WTC11 (cell line): ENCODE measurements around the gene UGT1A9. TPM values are rescaled to one million over a fixed set of nuclear protein-coding genes. Genes with fewer than 3 reads are reported as not detected.

ENCODE experiments used
- ATAC-seq: fragments of 200-7000 bp; cut with Tn5 transposase; 2 replicates; pipeline ENCODE4 v1.10.0; 2021; ENCODE audit warnings: mild to moderate bottlenecking, moderate library complexity
- CTCF ChIA-PET: fragments of 300-600 bp; sonication (Branson Sonifier 250); formaldehyde crosslinking; loops from one replicate; lab custom pipeline; 2021; ENCODE audit warnings: antibody characterized with exemption; lab: Charles Lee
- POLR2A ChIA-PET: fragments of 350-600 bp; sonication (Branson Sonifier 250); formaldehyde crosslinking; loops from one replicate; lab custom pipeline; 2021; ENCODE audit warnings: antibody characterized with exemption; lab: Charles Lee
- DNase-seq: peaks from one replicate; pipeline ENCODE4 v3.0.0; 2021; ENCODE audit warnings: low spot score
- H3K27ac Mint-ChIP-seq: 2 replicates; pipeline ENCODE4 v1.8.0; 2021; ENCODE audit warnings: mixed read lengths
- H3K27me3 Mint-ChIP-seq: 2 replicates; pipeline ENCODE4 v1.8.0; 2021; ENCODE audit warnings: low read depth, mild to moderate bottlenecking, moderate library complexity, mixed read lengths
- H3K36me3 Mint-ChIP-seq: 2 replicates; pipeline ENCODE4 v1.8.0; 2021; ENCODE audit warnings: mixed read lengths
- H3K4me1 Mint-ChIP-seq: 2 replicates; pipeline ENCODE4 v1.8.0; 2022; ENCODE audit warnings: mixed read lengths
- H3K4me3 Mint-ChIP-seq: 2 replicates; pipeline ENCODE4 v1.8.0; 2021; ENCODE audit warnings: mild to moderate bottlenecking, moderate library complexity, mixed read lengths
- H3K9me3 Mint-ChIP-seq: 2 replicates; pipeline ENCODE4 v1.8.0; 2021; ENCODE audit warnings: mixed read lengths
- AR ChIP-seq: fragments of 250-450 bp; sonication (Bioruptor Pico); IDR thresholded peaks from 2 replicates; pipeline ENCODE4 v1.9.0; 2021; ENCODE audit warnings: mild to moderate bottlenecking
- CTCF ChIP-seq: fragments of 200-600 bp; IDR thresholded peaks from 2 replicates; pipeline ENCODE4 v1.8.0; 2022; ENCODE audit warnings: antibody characterized with exemption
- EMX1 ChIP-seq: fragments of 250-450 bp; sonication (Bioruptor Pico); IDR thresholded peaks from 2 replicates; pipeline ENCODE4 v1.8.0; 2021; ENCODE audit warnings: mild to moderate bottlenecking
- ETV6 ChIP-seq: sonication (generic); formaldehyde crosslinking; IDR thresholded peaks from 2 replicates; pipeline ENCODE4 v1.8.1; 2022; ENCODE audit warnings: mild to moderate bottlenecking, missing genetic modification reagents
- GTF2I ChIP-seq: fragments of 250-450 bp; sonication (Bioruptor Pico); conservative IDR thresholded peaks from 2 replicates; pipeline ENCODE4 v1.4.0; 2021; ENCODE audit warnings: mild to moderate bottlenecking
- JAZF1 ChIP-seq: fragments of 250-450 bp; sonication (Bioruptor Pico); IDR thresholded peaks from 2 replicates; pipeline ENCODE4 v1.9.0; 2021; ENCODE audit warnings: moderate library complexity, mild to moderate bottlenecking, inconsistent platforms
- KAT7 ChIP-seq: sonication (generic); formaldehyde crosslinking; IDR thresholded peaks from 2 replicates; pipeline ENCODE4 v1.8.1; 2023; ENCODE audit warnings: missing genetic modification reagents, mild to moderate bottlenecking, borderline replicate concordance
- NFATC4 ChIP-seq: fragments of 250-450 bp; sonication (Bioruptor Pico); IDR thresholded peaks from 2 replicates; pipeline ENCODE4 v1.9.0; 2021; ENCODE audit warnings: mild to moderate bottlenecking
- NFYB ChIP-seq: sonication (generic); formaldehyde crosslinking; conservative IDR thresholded peaks from 2 replicates; pipeline ENCODE4 v1.8.0; 2022; ENCODE audit warnings: low read depth, missing genetic modification reagents
- NR2C2 ChIP-seq: sonication (generic); formaldehyde crosslinking; IDR thresholded peaks from 2 replicates; pipeline ENCODE4 v1.8.0; 2022; ENCODE audit warnings: mild to moderate bottlenecking, missing genetic modification reagents
- NR3C1 ChIP-seq: sonication (generic); formaldehyde crosslinking; conservative IDR thresholded peaks from 2 replicates; pipeline ENCODE4 v1.8.1; 2023; ENCODE audit warnings: low read depth, mild to moderate bottlenecking, missing genetic modification reagents
- SMAD3 ChIP-seq: sonication (generic); formaldehyde crosslinking; IDR thresholded peaks from 2 replicates; pipeline ENCODE4 v1.8.0; 2022; ENCODE audit warnings: missing genetic modification reagents, mild to moderate bottlenecking, borderline replicate concordance
- USF2 ChIP-seq: sonication (generic); formaldehyde crosslinking; IDR thresholded peaks from 2 replicates; pipeline ENCODE4 v1.8.1; 2023; ENCODE audit warnings: mild to moderate bottlenecking, missing genetic modification reagents, moderate library complexity
- ZBTB21 ChIP-seq: sonication (generic); formaldehyde crosslinking; IDR thresholded peaks from 2 replicates; pipeline ENCODE4 v1.8.1; 2023; ENCODE audit warnings: mild to moderate bottlenecking, missing genetic modification reagents, borderline replicate concordance
- ZNF121 ChIP-seq: sonication (generic); formaldehyde crosslinking; IDR thresholded peaks from 2 replicates; pipeline ENCODE4 v1.8.0; 2023; ENCODE audit warnings: missing genetic modification reagents
- ZNF263 ChIP-seq: sonication (generic); formaldehyde crosslinking; IDR thresholded peaks from 2 replicates; pipeline ENCODE4 v1.8.1; 2022; ENCODE audit warnings: low read depth, mild to moderate bottlenecking, moderate library complexity, missing genetic modification reagents
- total RNA-seq: library from RNA; stranded (reverse); gene quantifications from 3 replicates; pipeline ENCODE4 v1.2.3, GENCODE V29; 2021
- TF ChIP-seq, protein P1 (sequence below): sonication (generic); formaldehyde crosslinking; IDR thresholded peaks from 2 replicates; pipeline ENCODE4 v1.8.0; 2022; ENCODE audit warnings: mild to moderate bottlenecking, missing genetic modification reagents
- TF ChIP-seq, protein P2 (sequence below): sonication (generic); formaldehyde crosslinking; conservative IDR thresholded peaks from 2 replicates; pipeline ENCODE4 v1.8.1; 2022; ENCODE audit warnings: mild to moderate bottlenecking, missing genetic modification reagents
- TF ChIP-seq, protein P3 (sequence below): sonication (generic); formaldehyde crosslinking; IDR thresholded peaks from 2 replicates; pipeline ENCODE4 v1.8.1; 2022; ENCODE audit warnings: mild to moderate bottlenecking, missing genetic modification reagents, moderate library complexity, borderline replicate concordance

The UGT1A9 gene
- total RNA-seq, 1 experiment from 2014 or later = not detected

DNA sequence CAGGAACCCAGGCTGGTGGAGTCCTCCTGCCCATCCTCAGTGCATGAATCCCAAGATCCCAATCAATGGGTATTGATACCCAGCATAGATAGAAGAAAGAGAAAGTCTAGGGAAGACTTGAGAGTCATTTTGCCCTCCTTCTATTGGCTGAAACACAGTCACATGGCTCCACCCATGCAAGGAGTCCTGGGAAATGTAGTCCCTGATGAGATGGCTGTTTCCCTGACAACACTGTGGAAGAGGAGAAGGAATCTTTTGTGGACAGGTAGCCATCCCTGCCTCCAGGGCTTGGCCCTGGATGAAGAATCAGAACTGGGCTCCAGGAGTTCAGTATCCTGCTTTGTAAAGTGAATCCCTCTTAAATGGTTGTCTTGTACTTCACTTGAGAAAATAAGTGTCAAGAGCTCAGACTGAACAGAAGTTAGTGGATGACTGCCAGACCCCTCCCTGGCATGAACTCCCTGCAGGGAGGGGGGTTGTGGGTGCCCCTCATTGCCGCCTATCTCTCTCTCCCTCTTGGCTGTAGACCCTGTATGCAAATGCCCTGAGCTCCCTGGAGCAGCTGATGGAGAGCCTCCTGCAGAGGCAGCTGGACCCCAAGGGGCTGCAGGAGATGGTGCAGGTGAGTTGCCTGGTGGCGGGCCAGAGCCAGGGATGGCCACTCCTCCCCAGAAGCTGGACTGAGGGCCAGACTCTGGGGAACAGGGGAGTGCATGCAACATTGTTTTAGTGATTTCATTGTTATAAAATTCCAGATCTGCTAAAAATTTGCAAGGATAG lies 142.5 kb downstream of the UGT1A9 start:
- H3K36me3 Mint-ChIP-seq = no peaks in the 10 kb centered on the region
- ATAC-seq (peak; percentile 79), DNase-seq (no peak)
- no peaks in the 10 kb centered on the region; the same call in 1 of the 2 replicates for H3K27me3 Mint-ChIP-seq
- ChIA-PET POLR2A (no interaction called here), CTCF (no interaction called here)
- H3K27ac Mint-ChIP-seq = no peak overlapping the region
- no peak for TF ChIP-seq ETV6 (CRISPR knock-in tag)
- TF ChIP-seq USF2 (CRISPR knock-in tag) = peak; percentile 90
- TF ChIP-seq, protein P1, sequence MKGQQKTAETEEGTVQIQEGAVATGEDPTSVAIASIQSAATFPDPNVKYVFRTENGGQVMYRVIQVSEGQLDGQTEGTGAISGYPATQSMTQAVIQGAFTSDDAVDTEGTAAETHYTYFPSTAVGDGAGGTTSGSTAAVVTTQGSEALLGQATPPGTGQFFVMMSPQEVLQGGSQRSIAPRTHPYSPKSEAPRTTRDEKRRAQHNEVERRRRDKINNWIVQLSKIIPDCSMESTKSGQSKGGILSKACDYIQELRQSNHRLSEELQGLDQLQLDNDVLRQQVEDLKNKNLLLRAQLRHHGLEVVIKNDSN (CRISPR knock-in tag) = peak; percentile 90
- no peak overlapping the region for H3K4me3 Mint-ChIP-seq
- no peaks in the 10 kb centered on the region for H3K4me1 Mint-ChIP-seq
- H3K9me3 Mint-ChIP-seq = peaks cover 11% of the 10 kb centered on the region

- CTCF ChIA-PET = no interaction called here
- no peak for ATAC-seq
- H3K4me3 Mint-ChIP-seq = no peak overlapping the region
- no peak for TF ChIP-seq NR2C2
- TF ChIP-seq, all 79 proteins: peak for 0
- Mint-ChIP-seq H3K36me3 (no peaks in the 10 kb centered on the region), H3K9me3 (peaks cover 7% of the 10 kb centered on the region; the same call in 1 of the 2 replicates), H3K27me3 (no peaks in the 10 kb centered on the region), H3K4me1 (no peaks in the 10 kb centered on the region), H3K27ac (no peak overlapping the region)
- POLR2A ChIA-PET = no interaction called here
- DNase-seq = no peak
Observed at GRCh38 chr2:233815861-233816260, 144.2 kb downstream of the UGT1A9 start.

- ATAC-seq (no peak), DNase-seq (no peak)
- H3K27ac Mint-ChIP-seq = no peak overlapping the region
- POLR2A ChIA-PET = no interaction called here
- CTCF ChIA-PET = no interaction called here
- H3K27me3 Mint-ChIP-seq = no peaks in the 10 kb centered on the region
- no peaks in the 10 kb centered on the region for H3K4me1 Mint-ChIP-seq
- TF ChIP-seq ZBTB21 (CRISPR knock-in tag) (no peak), ETV6 (CRISPR knock-in tag) (no peak), NFATC4 (CRISPR knock-in tag) (no peak)
- TF ChIP-seq, protein P2, sequence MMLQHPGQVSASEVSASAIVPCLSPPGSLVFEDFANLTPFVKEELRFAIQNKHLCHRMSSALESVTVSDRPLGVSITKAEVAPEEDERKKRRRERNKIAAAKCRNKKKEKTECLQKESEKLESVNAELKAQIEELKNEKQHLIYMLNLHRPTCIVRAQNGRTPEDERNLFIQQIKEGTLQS (CRISPR knock-in tag) = no peak
- TF ChIP-seq, all 79 proteins: peak for 0
- H3K36me3 Mint-ChIP-seq = no peaks in the 10 kb centered on the region
- peaks cover 7% of the 10 kb centered on the region; the same call in 1 of the 2 replicates for H3K9me3 Mint-ChIP-seq
- no peak overlapping the region for H3K4me3 Mint-ChIP-seq
Observed at GRCh38 chr2:233816334-233816733, 144.6 kb downstream of the UGT1A9 start.

- DNase-seq (no peak), ATAC-seq (no peak)
- H3K27ac Mint-ChIP-seq = no peak overlapping the region
- ChIA-PET POLR2A (no interaction called here), CTCF (no interaction called here)
- no peaks in the 10 kb centered on the region for H3K27me3 Mint-ChIP-seq
- H3K4me3 Mint-ChIP-seq = no peak overlapping the region
- H3K4me1 Mint-ChIP-seq = no peaks in the 10 kb centered on the region
- no peaks in the 10 kb centered on the region for H3K36me3 Mint-ChIP-seq
- peaks cover 7% of the 10 kb centered on the region; the same call in 1 of the 2 replicates for H3K9me3 Mint-ChIP-seq
- TF ChIP-seq JAZF1 (CRISPR knock-in tag) (no peak), ZNF121 (CRISPR knock-in tag) (no peak), EMX1 (no peak), KAT7 (CRISPR knock-in tag) (no peak), ZNF263 (no peak), GTF2I (no peak), AR (CRISPR knock-in tag) (no peak), NR3C1 (CRISPR knock-in tag) (no peak), NFYB (CRISPR knock-in tag) (no peak), SMAD3 (CRISPR knock-in tag) (no peak), CTCF (no peak)
- TF ChIP-seq, protein P3, sequence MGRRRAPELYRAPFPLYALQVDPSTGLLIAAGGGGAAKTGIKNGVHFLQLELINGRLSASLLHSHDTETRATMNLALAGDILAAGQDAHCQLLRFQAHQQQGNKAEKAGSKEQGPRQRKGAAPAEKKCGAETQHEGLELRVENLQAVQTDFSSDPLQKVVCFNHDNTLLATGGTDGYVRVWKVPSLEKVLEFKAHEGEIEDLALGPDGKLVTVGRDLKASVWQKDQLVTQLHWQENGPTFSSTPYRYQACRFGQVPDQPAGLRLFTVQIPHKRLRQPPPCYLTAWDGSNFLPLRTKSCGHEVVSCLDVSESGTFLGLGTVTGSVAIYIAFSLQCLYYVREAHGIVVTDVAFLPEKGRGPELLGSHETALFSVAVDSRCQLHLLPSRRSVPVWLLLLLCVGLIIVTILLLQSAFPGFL = no peak
Observed at GRCh38 chr2:233816771-233817170, 145.1 kb downstream of the UGT1A9 start.
